ENCODE results near the gene TOR1A.

- TF ChIP-seq, protein P1, sequence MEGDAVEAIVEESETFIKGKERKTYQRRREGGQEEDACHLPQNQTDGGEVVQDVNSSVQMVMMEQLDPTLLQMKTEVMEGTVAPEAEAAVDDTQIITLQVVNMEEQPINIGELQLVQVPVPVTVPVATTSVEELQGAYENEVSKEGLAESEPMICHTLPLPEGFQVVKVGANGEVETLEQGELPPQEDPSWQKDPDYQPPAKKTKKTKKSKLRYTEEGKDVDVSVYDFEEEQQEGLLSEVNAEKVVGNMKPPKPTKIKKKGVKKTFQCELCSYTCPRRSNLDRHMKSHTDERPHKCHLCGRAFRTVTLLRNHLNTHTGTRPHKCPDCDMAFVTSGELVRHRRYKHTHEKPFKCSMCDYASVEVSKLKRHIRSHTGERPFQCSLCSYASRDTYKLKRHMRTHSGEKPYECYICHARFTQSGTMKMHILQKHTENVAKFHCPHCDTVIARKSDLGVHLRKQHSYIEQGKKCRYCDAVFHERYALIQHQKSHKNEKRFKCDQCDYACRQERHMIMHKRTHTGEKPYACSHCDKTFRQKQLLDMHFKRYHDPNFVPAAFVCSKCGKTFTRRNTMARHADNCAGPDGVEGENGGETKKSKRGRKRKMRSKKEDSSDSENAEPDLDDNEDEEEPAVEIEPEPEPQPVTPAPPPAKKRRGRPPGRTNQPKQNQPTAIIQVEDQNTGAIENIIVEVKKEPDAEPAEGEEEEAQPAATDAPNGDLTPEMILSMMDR (IDR thresholded peaks at IDR 0.05): no peak
- TF ChIP-seq POLR2A (IDR thresholded peaks at IDR 0.05): no peak
Measured at GRCh38 chr9:129851821-129852220, 27.9 kb upstream of the TOR1A start.
